Motor neuron (in vitro differentiated cells): ENCODE data around the gene PLEK2. TPM values are rescaled to one million over a fixed set of nuclear protein-coding genes. Genes with fewer than 3 reads are reported as not detected.
A peak's percentile ranks its signal among the peaks of the same experiment; 100 is the strongest.

Source experiments
- ATAC-seq, 8 experiments: fragments of 200-7000 bp; cut with Tn5 transposase; replicated peaks in 6 of 8; 2 replicates each; pipeline ENCODE4 v1.8.0; 2021; ENCODE audit warnings: mild to moderate bottlenecking in 8 of 8, moderate library complexity in 8 of 8
- H3K27ac ChIP-seq, 2 donors: fragments of 250-450 bp; sonication (Bioruptor Pico); 2 replicates each; pipeline ENCODE4 v1.9.0; 2021; ENCODE audit warnings: antibody characterized with exemption in 2 of 2, mild to moderate bottlenecking in 2 of 2, moderate library complexity in 1 of 2
- H3K4me1 ChIP-seq, 2 donors: fragments of 250-450 bp; sonication (Bioruptor Pico); replicated peaks in 1 of 2; 2 replicates each; pipeline ENCODE4 v1.6.1; 2021; ENCODE audit warnings: antibody characterized with exemption in 2 of 2, mild to moderate bottlenecking in 2 of 2, moderate library complexity in 1 of 2
- H3K4me3 ChIP-seq, 5 donors: fragments of 250-450 bp; sonication (Bioruptor Pico); 2 replicates each; pipeline ENCODE4 v1.9.0; 2021; ENCODE audit warnings: antibody characterized with exemption in 5 of 5, mild to moderate bottlenecking in 5 of 5, moderate library complexity in 4 of 5
- WGBS, 10 experiments: fragments of 450-650 bp; shearing (Covaris generic); methylation state at CpG; one replicate each; pipeline ENCODE4 v1.0.0; 2022; 5-methylcytosine and 5-hydroxymethylcytosine counted together
- in situ Hi-C, 9 experiments: fragments of 400-800 bp; cut with MboI; loops; one replicate each; pipeline ENCODE4 v1.15.0; 2021; ENCODE audit warnings: low sequenced_read_pairs in 9 of 9, low pct_unique_long_range_greater_than_20kb in 2 of 9; ENCODE audit not compliant: unreplicated experiment in 9 of 9
- total RNA-seq, 8 experiments: library from RNA; unstranded; fragments of 300-600 nt; gene quantifications; 2 replicates each; pipeline versions ENCODE4 v1.2.3 to v1.2.4, GENCODE V29; 2022

Gene PLEK2
- total RNA-seq, 8 experiments from 2014 or later: 0.22 to 2.1 (median 0.82) TPM; not detected in 3

- WGBS, 10 experiments: 0 to 100% (median 62%) methylated on average over 1 of the region's 1 CpG; no CpG with 5 or more reads in 5 of the 10 experiments
- H3K4me3 ChIP-seq: no peak overlapping the region
- in situ Hi-C loops: no loop called here
- H3K27ac ChIP-seq: no peak overlapping the region
- ATAC-seq: peak in 1 of 8 experiments; percentile 9
- H3K4me1 ChIP-seq: no peaks in the 10 kb centered on the region
Measured at GRCh38 chr14:67389811-67390534, 22.0 kb downstream of the PLEK2 start.

GRCh38 chr14:67389275-67389674 is 22.7 kb downstream of the PLEK2 start:
- 40 to 100% (median 85%) methylated on average over 1 to 3 of the region's 3 CpGs; no CpG with 5 or more reads in 1 of the 10 experiments for WGBS, 10 experiments
- no peak overlapping the region for H3K27ac ChIP-seq
- in situ Hi-C loops: no loop called here
- peak in 1 of 8 experiments; percentile 27 for ATAC-seq
- H3K4me1 ChIP-seq: no peaks in the 10 kb centered on the region
- H3K4me3 ChIP-seq: no peak overlapping the region

GRCh38 chr14:67387195-67387594 is 24.8 kb downstream of the PLEK2 start:
- peak in 2 of 8 experiments; percentile 16 to 20 for ATAC-seq
- WGBS, 10 experiments: 33 to 100% (median 92%) methylated on average over 2 of the region's 2 CpGs; no CpG with 5 or more reads in 4 of the 10 experiments
- no peak overlapping the region for H3K27ac ChIP-seq
- in situ Hi-C loops: no loop called here
- H3K4me3 ChIP-seq: no peak overlapping the region
- no peaks in the 10 kb centered on the region for H3K4me1 ChIP-seq

GRCh38 chr14:67385618-67386017 is 26.3 kb downstream of the PLEK2 start:
- no peak overlapping the region for H3K4me3 ChIP-seq
- no peaks in the 10 kb centered on the region for H3K4me1 ChIP-seq
- no peak for ATAC-seq
- in situ Hi-C loops: no loop called here
- WGBS, 10 experiments: 80 to 100% (median 100%) methylated on average over 1 to 2 of the region's 2 CpGs
- no peak overlapping the region for H3K27ac ChIP-seq

GRCh38 chr14:67385120-67385519 is 26.8 kb downstream of the PLEK2 start:
- Histone ChIP-seq H3K27ac (no peak overlapping the region), H3K4me3 (no peak overlapping the region), H3K4me1 (no peaks in the 10 kb centered on the region)
- in situ Hi-C loops: no loop called here
- no peak for ATAC-seq
- WGBS, 10 experiments: 75 to 100% (median 100%) methylated on average over 1 to 2 of the region's 2 CpGs; no CpG with 5 or more reads in 3 of the 10 experiments

GRCh38 chr14:67377916-67378315 is 34.0 kb downstream of the PLEK2 start:
- Histone ChIP-seq H3K4me3 (no peak overlapping the region), H3K4me1 (no peaks in the 10 kb centered on the region), H3K27ac (no peak overlapping the region)
- ATAC-seq: no peak
- in situ Hi-C loops: no loop called here

- WGBS, 10 experiments: 67 to 100% (median 85%) methylated on average over 1 to 2 of the region's 2 CpGs; no CpG with 5 or more reads in 2 of the 10 experiments
- no peak for ATAC-seq
- H3K27ac ChIP-seq: no peak overlapping the region
- in situ Hi-C loops: no loop called here
- no peaks in the 10 kb centered on the region for H3K4me1 ChIP-seq
- H3K4me3 ChIP-seq: no peak overlapping the region
Measured at GRCh38 chr14:67373347-67373746, 38.6 kb downstream of the PLEK2 start.

GRCh38 chr14:67372833-67373232 is 39.1 kb downstream of the PLEK2 start:
- WGBS, 10 experiments: 85 to 100% (median 100%) methylated on average over 1 of the region's 1 CpG; no CpG with 5 or more reads in 1 of the 10 experiments
- H3K27ac ChIP-seq: no peak overlapping the region
- no peak for ATAC-seq
- in situ Hi-C loops: no loop called here
- no peak overlapping the region for H3K4me3 ChIP-seq
- no peaks in the 10 kb centered on the region for H3K4me1 ChIP-seq

- in situ Hi-C loops: no loop called here
- ATAC-seq: no peak
- Histone ChIP-seq H3K4me3 (no peak overlapping the region), H3K4me1 (no peaks in the 10 kb centered on the region), H3K27ac (no peak overlapping the region)
- WGBS, 10 experiments: 92 to 100% (median 100%) methylated on average over 1 to 4 of the region's 4 CpGs; no CpG with 5 or more reads in 1 of the 10 experiments
Measured at GRCh38 chr14:67371247-67372148, 40.5 kb downstream of the PLEK2 start.

GRCh38 chr14:67370830-67371229 is 41.1 kb downstream of the PLEK2 start:
- WGBS, 10 experiments: 60 to 100% (median 90%) methylated on average over 1 to 5 of the region's 5 CpGs; no CpG with 5 or more reads in 2 of the 10 experiments
- ATAC-seq: no peak

GRCh38 chr14:67365476-67365875 is 46.5 kb downstream of the PLEK2 start:
- Histone ChIP-seq H3K4me3 (no peak overlapping the region), H3K4me1 (peaks cover 4 to 9% of the 10 kb centered on the region in 2 donors), H3K27ac (no peak overlapping the region)
- in situ Hi-C loops: no loop called here
- WGBS, 10 experiments: 70 to 100% (median 92%) methylated on average over 2 to 4 of the region's 4 CpGs
- no peak for ATAC-seq

More at GRCh38 chr14:67370830-67371229, 41.1 kb downstream of the PLEK2 start:
- Histone ChIP-seq H3K4me1 (no peaks in the 10 kb centered on the region), H3K4me3 (no peak overlapping the region), H3K27ac (no peak overlapping the region)
- in situ Hi-C loops: no loop called here

- Histone ChIP-seq H3K4me1 (peaks cover 18 to 26% of the 10 kb centered on the region in 2 donors), H3K27ac (peak overlapping the region; percentile 93 to 99), H3K4me3 (peak overlapping the region; percentile 42 to 81 (median 56))
- peak; percentile 14 to 34 (median 16) for ATAC-seq
- 0 to 5% (median 3%) methylated on average over 1 to 24 of the region's 34 CpGs; no CpG with 5 or more reads in 1 of the 10 experiments for WGBS, 10 experiments
- in situ Hi-C loops: no loop called here
Measured at GRCh38 chr14:67360470-67361206, 51.3 kb downstream of the PLEK2 start.
